Nephron (organoid): ENCODE results near the gene WDHD1.
"Not testable (repeated sequence)": the region's sequence is repeated elsewhere in the genome, so short reads cannot be mapped to it uniquely, and the experiment has no call there.

Experiments used
- H3K27ac Mint-ChIP-seq, 3 experiments: 2 replicates each; pipeline ENCODE4 v1.8.0; 2020; ENCODE audit warnings: mixed read lengths in 3 of 3, mild to moderate bottlenecking in 2 of 3, moderate library complexity in 1 of 3
- H3K27me3 Mint-ChIP-seq: 2 replicates; pipeline ENCODE4 v1.8.0; 2021; ENCODE audit warnings: low read depth, mild to moderate bottlenecking, moderate library complexity, mixed read lengths
- H3K36me3 Mint-ChIP-seq: 2 replicates; pipeline ENCODE4 v1.8.0; 2020; ENCODE audit warnings: low read depth, mixed read lengths
- H3K4me1 Mint-ChIP-seq: 2 replicates; pipeline ENCODE4 v1.8.0; 2020; ENCODE audit warnings: mixed read lengths
- H3K4me3 Mint-ChIP-seq, 3 experiments: 2 replicates each; pipeline ENCODE4 v1.8.0; 2020; ENCODE audit warnings: mild to moderate bottlenecking in 3 of 3, mixed read lengths in 3 of 3, moderate library complexity in 2 of 3
- H3K9me3 Mint-ChIP-seq: 2 replicates; pipeline ENCODE4 v1.8.0; 2020; ENCODE audit warnings: mixed read lengths
- CTCF ChIP-seq, 3 experiments: fragments of 200-600 bp; sonication (generic); IDR thresholded peaks; one replicate each; pipeline ENCODE4 v1.5.0; 2021; ENCODE audit warnings: antibody characterized with exemption in 3 of 3; ENCODE audit not compliant: unreplicated experiment in 3 of 3

WDHD1 gene

GRCh38 chr14:54901380-54902142 is 125.3 kb downstream of the WDHD1 start:
- Mint-ChIP-seq H3K27ac (no peak overlapping the region), H3K27me3 (peaks cover 44% of the 10 kb centered on the region)
- TF ChIP-seq CTCF (IDR thresholded peaks at IDR 0.05; ENCODE audit: unreplicated experiment in 3 of 3), result no peak

GRCh38 chr14:54899573-54899972 is 127.3 kb downstream of the WDHD1 start:
- H3K27ac Mint-ChIP-seq, result no peak overlapping the region
- peaks cover 10% of the 10 kb centered on the region for H3K4me1 Mint-ChIP-seq
- no peaks in the 10 kb centered on the region for H3K36me3 Mint-ChIP-seq
- H3K4me3 Mint-ChIP-seq, result no peak overlapping the region
- no peak for TF ChIP-seq CTCF (IDR thresholded peaks at IDR 0.05; ENCODE audit: unreplicated experiment in 3 of 3)
- no peaks in the 10 kb centered on the region for H3K9me3 Mint-ChIP-seq
- H3K27me3 Mint-ChIP-seq, result peaks cover 28% of the 10 kb centered on the region

More at GRCh38 chr14:54901380-54902142, 125.3 kb downstream of the WDHD1 start:
- peaks cover 10% of the 10 kb centered on the region for H3K4me1 Mint-ChIP-seq
- no peaks in the 10 kb centered on the region for H3K9me3 Mint-ChIP-seq
- no peaks in the 10 kb centered on the region for H3K36me3 Mint-ChIP-seq
- peak overlapping the region; percentile 85 to 88 (median 85) for H3K4me3 Mint-ChIP-seq

GRCh38 chr14:54897809-54898555 is 128.9 kb downstream of the WDHD1 start:
- H3K36me3 Mint-ChIP-seq, H3K4me3 Mint-ChIP-seq, H3K27ac Mint-ChIP-seq, H3K9me3 Mint-ChIP-seq, H3K4me1 Mint-ChIP-seq: not testable (repeated sequence)
- H3K27me3 Mint-ChIP-seq, result peaks cover 20% of the 10 kb centered on the region

GRCh38 chr14:54895683-54896082 is 131.2 kb downstream of the WDHD1 start:
- no peak for TF ChIP-seq CTCF (IDR thresholded peaks at IDR 0.05; ENCODE audit: unreplicated experiment in 3 of 3)
- Mint-ChIP-seq H3K9me3 (no peaks in the 10 kb centered on the region), H3K4me1 (peaks cover 4% of the 10 kb centered on the region), H3K4me3 (no peak overlapping the region), H3K27me3 (peaks cover 8% of the 10 kb centered on the region), H3K27ac (no peak overlapping the region), H3K36me3 (no peaks in the 10 kb centered on the region)

- H3K36me3 Mint-ChIP-seq, result no peaks in the 10 kb centered on the region
- H3K27ac Mint-ChIP-seq, result no peak overlapping the region
- H3K4me1 Mint-ChIP-seq, result no peaks in the 10 kb centered on the region
- H3K4me3 Mint-ChIP-seq, result no peak overlapping the region
- no peaks in the 10 kb centered on the region for H3K9me3 Mint-ChIP-seq
- H3K27me3 Mint-ChIP-seq, result peaks cover under 1% of the 10 kb centered on the region
- TF ChIP-seq CTCF (IDR thresholded peaks at IDR 0.05; ENCODE audit: unreplicated experiment in 3 of 3), result no peak
Observed at GRCh38 chr14:54894995-54895394, 131.9 kb downstream of the WDHD1 start.

- H3K27me3 Mint-ChIP-seq, result no peaks in the 10 kb centered on the region
- TF ChIP-seq CTCF (IDR thresholded peaks at IDR 0.05; ENCODE audit: unreplicated experiment in 3 of 3), result peak; percentile 62 to 74 (median 72)
- H3K4me3 Mint-ChIP-seq, result no peak overlapping the region
- H3K27ac Mint-ChIP-seq, result no peak overlapping the region
- no peaks in the 10 kb centered on the region for H3K36me3 Mint-ChIP-seq
- peaks cover 10% of the 10 kb centered on the region for H3K4me1 Mint-ChIP-seq
- H3K9me3 Mint-ChIP-seq, result no peaks in the 10 kb centered on the region
Observed at GRCh38 chr14:54893151-54893760, 133.6 kb downstream of the WDHD1 start.
